ENCODE measurements around the gene ARF4.
"Not testable (repeated sequence)": the region's sequence is repeated elsewhere in the genome, so short reads cannot be mapped to it uniquely, and the experiment has no call there.

ARF4 gene

GRCh38 chr3:57597127-57597923 is at the start of gene ARF4:
ARF4 (minus strand) TSS chr3:57597344; CDS start chr3:57597140, 204 bp downstream.
- TF ChIP-seq CTCF (IDR thresholded peaks at IDR 0.05; ENCODE audit: control insufficient read depth, insufficient read depth, low read depth, low read length, missing control alignments), result peak; percentile 10
- DNase-seq (ENCODE audit: low read depth), result peak; percentile 97
- peak within 1 kb of the TSS; percentile 92 for H3K4me3 ChIP-seq (ENCODE audit: control insufficient read depth, low read depth, low read length)

GRCh38 chr3:57646723-57647122 is 49.6 kb upstream of the ARF4 start:
- peak; percentile 29 for TF ChIP-seq CTCF (IDR thresholded peaks at IDR 0.05; ENCODE audit: control insufficient read depth, insufficient read depth, low read depth, low read length, missing control alignments)
- no peak overlapping the region for H3K4me3 ChIP-seq (ENCODE audit: control insufficient read depth, low read depth, low read length)
- DNase-seq (ENCODE audit: low read depth), result peak; percentile 29

GRCh38 chr3:57644740-57645139 is 47.6 kb upstream of the ARF4 start:
- H3K4me3 ChIP-seq (ENCODE audit: control insufficient read depth, low read depth, low read length), result no peak overlapping the region
- TF ChIP-seq CTCF (IDR thresholded peaks at IDR 0.05; ENCODE audit: control insufficient read depth, insufficient read depth, low read depth, low read length, missing control alignments), result no peak
- no peak for DNase-seq (ENCODE audit: low read depth)

- no peak for DNase-seq (ENCODE audit: low read depth)
- H3K4me3 ChIP-seq (ENCODE audit: control insufficient read depth, low read depth, low read length), result no peak overlapping the region
Observed at GRCh38 chr3:57637391-57637790, 40.2 kb upstream of the ARF4 start.

GRCh38 chr3:57634259-57634658 is 37.1 kb upstream of the ARF4 start:
- DNase-seq (ENCODE audit: low read depth); H3K4me3 ChIP-seq (ENCODE audit: control insufficient read depth, low read depth, low read length): not testable (repeated sequence)

More at GRCh38 chr3:57637391-57637790, 40.2 kb upstream of the ARF4 start:
- no peak for TF ChIP-seq CTCF (IDR thresholded peaks at IDR 0.05; ENCODE audit: control insufficient read depth, insufficient read depth, low read depth, low read length, missing control alignments)

GRCh38 chr3:57627976-57628375 is 30.8 kb upstream of the ARF4 start:
- no peak for DNase-seq (ENCODE audit: low read depth)
- no peak for TF ChIP-seq CTCF (IDR thresholded peaks at IDR 0.05; ENCODE audit: control insufficient read depth, insufficient read depth, low read depth, low read length, missing control alignments)
- H3K4me3 ChIP-seq (ENCODE audit: control insufficient read depth, low read depth, low read length), result no peak overlapping the region

- no peak for DNase-seq (ENCODE audit: low read depth)
Observed at GRCh38 chr3:57624801-57625200, 27.7 kb upstream of the ARF4 start.

More at GRCh38 chr3:57624801-57625200, 27.7 kb upstream of the ARF4 start:
- TF ChIP-seq CTCF (IDR thresholded peaks at IDR 0.05; ENCODE audit: control insufficient read depth, insufficient read depth, low read depth, low read length, missing control alignments), result no peak
- no peak overlapping the region for H3K4me3 ChIP-seq (ENCODE audit: control insufficient read depth, low read depth, low read length)

All from AG09309 (cell line).